Effector memory CD8-positive, alpha-beta T cell (primary cell): Measurements from ENCODE around the gene MYBPC1.

Experiments
- ATAC-seq: fragments of 150-1000 bp; cut with Tn5 transposase; replicated peaks from 2 replicates; pipeline ENCODE4 v1.10.0; 2021; ENCODE audit warnings: mild to moderate bottlenecking, moderate library complexity
- DNase-seq, 3 experiments: peaks; one replicate each; pipeline ENCODE4 v3.0.0; 2021
- H3K27ac Mint-ChIP-seq, 2 donors: one replicate each; pipeline ENCODE4 v1.8.0; 2022; ENCODE audit warnings: mild to moderate bottlenecking in 2 of 2, mixed read lengths in 2 of 2, moderate library complexity in 2 of 2
- H3K27me3 Mint-ChIP-seq, 2 donors: one replicate each; pipeline ENCODE4 v1.8.0; 2022; ENCODE audit warnings: mixed read lengths in 2 of 2
- H3K36me3 Mint-ChIP-seq: one replicate; pipeline ENCODE4 v1.8.0; 2022; ENCODE audit warnings: mild to moderate bottlenecking, moderate library complexity, mixed read lengths; ENCODE audit not compliant: insufficient read depth
- H3K4me1 Mint-ChIP-seq, 2 donors: one replicate each; pipeline ENCODE4 v1.8.0; 2022; ENCODE audit warnings: low read depth in 2 of 2, mixed read lengths in 2 of 2
- H3K4me3 Mint-ChIP-seq, 2 donors: one replicate each; pipeline ENCODE4 v1.8.0; 2022; ENCODE audit warnings: mild to moderate bottlenecking in 2 of 2, mixed read lengths in 2 of 2, moderate library complexity in 2 of 2
- H3K9me3 Mint-ChIP-seq, 2 donors: one replicate each; pipeline ENCODE4 v1.8.0; 2022; ENCODE audit warnings: mixed read lengths in 2 of 2

Gene MYBPC1

GRCh38 chr12:101582937-101583336 lies 11.8 kb upstream of the MYBPC1 start:
- peaks cover 45 to 51% of the 10 kb centered on the region in 2 donors for H3K27me3 Mint-ChIP-seq
- H3K4me1 Mint-ChIP-seq, result no peaks in the 10 kb centered on the region
- DNase-seq (no peak), ATAC-seq (no peak)
- H3K9me3 Mint-ChIP-seq, result no peaks in the 10 kb centered on the region
- no peak overlapping the region for H3K27ac Mint-ChIP-seq
- no peaks in the 10 kb centered on the region for H3K36me3 Mint-ChIP-seq
- H3K4me3 Mint-ChIP-seq, result no peak overlapping the region

GRCh38 chr12:101590383-101590782 lies 4.4 kb upstream of the MYBPC1 start:
- Mint-ChIP-seq H3K4me1 (no peaks in the 10 kb centered on the region), H3K27ac (no peak overlapping the region), H3K36me3 (no peaks in the 10 kb centered on the region), H3K4me3 (no peak overlapping the region), H3K27me3 (peaks cover 19 to 27% of the 10 kb centered on the region in 2 donors), H3K9me3 (no peaks in the 10 kb centered on the region)
- DNase-seq (no peak), ATAC-seq (no peak)

- no peak for ATAC-seq
- peaks cover 19 to 27% of the 10 kb centered on the region in 2 donors for H3K27me3 Mint-ChIP-seq
- no peak overlapping the region for H3K27ac Mint-ChIP-seq
- H3K4me1 Mint-ChIP-seq, result no peaks in the 10 kb centered on the region
- H3K9me3 Mint-ChIP-seq, result no peaks in the 10 kb centered on the region
- H3K36me3 Mint-ChIP-seq, result no peaks in the 10 kb centered on the region
- no peak overlapping the region for H3K4me3 Mint-ChIP-seq
- no peak for DNase-seq
Measured at GRCh38 chr12:101591781-101592180, 3.0 kb upstream of the MYBPC1 start.

DNA sequence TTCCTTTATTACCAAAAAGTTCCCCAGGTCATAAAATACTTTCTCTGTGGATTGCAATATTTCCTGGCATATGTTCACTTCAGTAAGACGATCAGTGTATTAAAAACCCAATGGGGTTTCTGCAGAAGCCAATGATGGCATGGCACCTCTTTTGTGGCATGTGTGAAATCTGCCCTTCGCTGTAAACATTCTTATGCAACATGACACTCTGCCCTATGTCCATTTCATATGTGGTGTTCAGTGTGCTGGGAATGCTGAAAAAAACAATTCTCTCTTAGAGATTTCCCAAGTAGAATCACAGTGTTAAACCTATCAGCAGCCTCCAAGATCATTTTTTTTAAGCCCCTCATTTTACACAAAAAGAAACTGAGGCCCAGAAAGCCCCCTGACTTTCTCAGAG lies 2.3 kb upstream of the MYBPC1 start:
- no peak overlapping the region for H3K27ac Mint-ChIP-seq
- H3K27me3 Mint-ChIP-seq, result peaks cover 18 to 25% of the 10 kb centered on the region in 2 donors
- no peaks in the 10 kb centered on the region for H3K4me1 Mint-ChIP-seq
- H3K36me3 Mint-ChIP-seq, result no peaks in the 10 kb centered on the region
- H3K9me3 Mint-ChIP-seq, result no peaks in the 10 kb centered on the region
- DNase-seq, result no peak
- no peak overlapping the region for H3K4me3 Mint-ChIP-seq
- ATAC-seq, result no peak

DNA sequence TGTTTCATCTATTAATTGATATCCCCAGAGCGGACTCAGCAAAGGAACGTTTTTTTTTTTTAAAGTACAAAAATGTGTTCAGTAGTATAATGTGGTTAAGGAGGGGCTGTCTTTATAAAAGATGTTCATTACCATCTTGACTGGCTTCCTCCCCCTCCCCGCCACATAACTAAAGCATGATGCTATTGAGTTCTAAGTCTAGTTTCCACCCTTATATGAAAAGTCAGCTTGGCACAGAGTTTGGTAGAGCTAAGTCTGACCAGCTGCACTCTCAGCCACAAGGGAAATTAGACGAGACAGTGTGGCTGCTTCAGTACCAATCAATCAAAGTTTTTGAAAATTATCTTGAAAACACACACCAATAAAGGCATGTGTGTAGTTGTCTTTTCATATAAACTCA lies 1.9 kb upstream of the MYBPC1 start:
- H3K36me3 Mint-ChIP-seq, result no peaks in the 10 kb centered on the region
- no peak for ATAC-seq

DNA sequence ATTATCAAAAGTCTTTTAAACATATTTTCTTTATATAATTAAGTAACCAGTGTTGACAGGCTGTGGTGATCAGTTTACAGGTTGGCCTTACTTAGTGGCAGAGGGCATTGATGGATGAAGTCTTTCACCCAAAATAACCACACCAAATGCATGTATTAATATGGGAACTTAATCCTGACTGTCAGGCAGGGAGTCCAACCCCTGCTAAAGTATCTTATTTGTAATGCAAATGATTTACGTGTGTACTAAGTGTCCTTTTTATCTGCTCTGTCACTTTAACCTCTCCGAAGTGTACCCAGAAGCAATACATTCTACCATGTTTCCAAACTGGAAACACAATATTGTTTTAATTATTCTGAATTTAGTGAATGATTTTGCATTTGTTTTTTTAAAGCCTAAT lies 1.4 kb downstream of the MYBPC1 start:
- Mint-ChIP-seq H3K4me1 (no peaks in the 10 kb centered on the region), H3K4me3 (no peak overlapping the region), H3K27me3 (peaks cover 8 to 12% of the 10 kb centered on the region in 2 donors), H3K9me3 (no peaks in the 10 kb centered on the region), H3K36me3 (no peaks in the 10 kb centered on the region), H3K27ac (no peak overlapping the region)
- ATAC-seq (no peak), DNase-seq (no peak)

More for the DNA sequence above, 1.9 kb upstream of the MYBPC1 start:
- no peak overlapping the region for H3K27ac Mint-ChIP-seq
- no peaks in the 10 kb centered on the region for H3K9me3 Mint-ChIP-seq
- DNase-seq, result no peak
- H3K4me3 Mint-ChIP-seq, result no peak overlapping the region
- no peaks in the 10 kb centered on the region for H3K4me1 Mint-ChIP-seq
- H3K27me3 Mint-ChIP-seq, result peaks cover 13 to 20% of the 10 kb centered on the region in 2 donors

GRCh38 chr12:101597164-101597563 lies 2.4 kb downstream of the MYBPC1 start:
- Mint-ChIP-seq H3K9me3 (no peaks in the 10 kb centered on the region), H3K4me1 (no peaks in the 10 kb centered on the region), H3K36me3 (no peaks in the 10 kb centered on the region), H3K27me3 (peaks cover 6 to 8% of the 10 kb centered on the region in 2 donors), H3K4me3 (no peak overlapping the region), H3K27ac (no peak overlapping the region)
- ATAC-seq (no peak), DNase-seq (no peak)

GRCh38 chr12:101598483-101598882 lies 3.7 kb downstream of the MYBPC1 start:
- H3K27me3 Mint-ChIP-seq, result peaks cover 0 to 8% of the 10 kb centered on the region in 2 donors
- no peaks in the 10 kb centered on the region for H3K4me1 Mint-ChIP-seq
- no peak for DNase-seq
- no peak for ATAC-seq
- no peaks in the 10 kb centered on the region for H3K36me3 Mint-ChIP-seq
- no peak overlapping the region for H3K4me3 Mint-ChIP-seq
- no peaks in the 10 kb centered on the region for H3K9me3 Mint-ChIP-seq
- H3K27ac Mint-ChIP-seq, result no peak overlapping the region

GRCh38 chr12:101599311-101599710 lies 4.5 kb downstream of the MYBPC1 start:
- Mint-ChIP-seq H3K4me1 (no peaks in the 10 kb centered on the region), H3K27ac (no peak overlapping the region), H3K9me3 (no peaks in the 10 kb centered on the region), H3K36me3 (no peaks in the 10 kb centered on the region), H3K27me3 (peaks cover 0 to 8% of the 10 kb centered on the region in 2 donors), H3K4me3 (no peak overlapping the region)
- ATAC-seq, result no peak
- no peak for DNase-seq

DNA sequence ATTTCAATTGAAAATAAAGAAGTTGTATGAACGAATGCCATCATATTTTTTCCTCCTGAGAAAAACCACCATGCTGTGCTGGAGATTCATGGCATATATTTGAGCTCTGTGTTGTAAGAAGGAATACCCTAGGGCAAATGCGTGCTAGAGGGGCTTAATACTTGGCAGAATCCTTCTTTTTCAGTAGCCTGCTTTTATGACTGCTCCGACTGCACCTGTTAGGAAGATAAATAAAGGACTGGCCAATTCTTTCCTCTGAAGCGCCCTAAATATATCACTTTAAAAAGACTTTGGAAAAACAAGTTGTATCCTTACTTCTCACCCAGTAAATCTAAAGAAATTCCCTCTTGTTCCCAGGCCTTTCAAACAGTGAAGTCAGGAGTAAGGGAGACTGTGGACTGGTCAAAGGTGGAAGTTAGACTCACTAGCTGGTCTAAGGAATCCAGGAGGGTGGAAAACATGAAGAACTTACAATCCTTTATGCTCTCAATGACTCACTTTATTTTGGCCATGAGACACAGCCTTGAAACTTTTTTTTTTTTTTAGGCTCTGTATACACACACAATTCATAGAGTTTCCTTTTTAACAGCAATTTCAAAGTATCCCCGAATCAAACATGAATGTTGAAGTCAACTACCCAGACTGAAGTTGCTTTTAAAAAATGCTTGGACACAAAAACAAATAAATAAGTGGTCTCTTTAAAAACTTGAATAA lies 5.2 kb downstream of the MYBPC1 start:
- ATAC-seq (no peak), DNase-seq (no peak)
- Mint-ChIP-seq H3K9me3 (no peaks in the 10 kb centered on the region), H3K4me1 (no peaks in the 10 kb centered on the region), H3K36me3 (no peaks in the 10 kb centered on the region), H3K27ac (no peak overlapping the region), H3K4me3 (no peak overlapping the region), H3K27me3 (peaks cover 0 to 1% of the 10 kb centered on the region in 2 donors)

GRCh38 chr12:101604132-101604531 lies 9.4 kb downstream of the MYBPC1 start:
- no peaks in the 10 kb centered on the region for H3K36me3 Mint-ChIP-seq
- no peaks in the 10 kb centered on the region for H3K9me3 Mint-ChIP-seq
- ATAC-seq, result no peak
- peaks cover 6 to 16% of the 10 kb centered on the region in 2 donors for H3K27me3 Mint-ChIP-seq
- no peak overlapping the region for H3K27ac Mint-ChIP-seq
- DNase-seq, result no peak
- no peaks in the 10 kb centered on the region for H3K4me1 Mint-ChIP-seq
- H3K4me3 Mint-ChIP-seq, result no peak overlapping the region

DNA sequence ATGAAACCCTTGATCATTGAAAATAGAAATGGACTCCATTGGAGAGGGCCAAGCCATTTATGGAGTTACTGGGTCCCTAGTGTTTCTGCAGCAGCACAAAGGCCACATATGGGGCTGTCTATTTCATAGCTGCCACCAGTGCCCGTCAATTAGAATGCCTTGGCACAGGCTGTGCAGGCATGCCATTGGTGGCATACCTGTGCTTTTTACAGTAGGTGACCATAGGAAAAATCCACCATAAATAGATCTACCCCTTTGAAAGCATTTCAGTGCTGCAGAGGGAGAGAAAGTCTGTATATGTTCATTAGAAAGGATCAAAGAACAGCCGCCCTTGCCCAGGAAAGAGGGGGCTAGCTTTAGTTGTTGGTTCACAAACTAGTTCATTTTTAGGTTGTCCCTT lies 13.1 kb downstream of the MYBPC1 start:
- Mint-ChIP-seq H3K4me3 (no peak overlapping the region), H3K9me3 (no peaks in the 10 kb centered on the region), H3K36me3 (no peaks in the 10 kb centered on the region), H3K4me1 (peaks cover 0 to 2% of the 10 kb centered on the region in 2 donors), H3K27me3 (peaks cover 11 to 39% of the 10 kb centered on the region in 2 donors), H3K27ac (no peak overlapping the region)
- DNase-seq (no peak), ATAC-seq (no peak)

DNA sequence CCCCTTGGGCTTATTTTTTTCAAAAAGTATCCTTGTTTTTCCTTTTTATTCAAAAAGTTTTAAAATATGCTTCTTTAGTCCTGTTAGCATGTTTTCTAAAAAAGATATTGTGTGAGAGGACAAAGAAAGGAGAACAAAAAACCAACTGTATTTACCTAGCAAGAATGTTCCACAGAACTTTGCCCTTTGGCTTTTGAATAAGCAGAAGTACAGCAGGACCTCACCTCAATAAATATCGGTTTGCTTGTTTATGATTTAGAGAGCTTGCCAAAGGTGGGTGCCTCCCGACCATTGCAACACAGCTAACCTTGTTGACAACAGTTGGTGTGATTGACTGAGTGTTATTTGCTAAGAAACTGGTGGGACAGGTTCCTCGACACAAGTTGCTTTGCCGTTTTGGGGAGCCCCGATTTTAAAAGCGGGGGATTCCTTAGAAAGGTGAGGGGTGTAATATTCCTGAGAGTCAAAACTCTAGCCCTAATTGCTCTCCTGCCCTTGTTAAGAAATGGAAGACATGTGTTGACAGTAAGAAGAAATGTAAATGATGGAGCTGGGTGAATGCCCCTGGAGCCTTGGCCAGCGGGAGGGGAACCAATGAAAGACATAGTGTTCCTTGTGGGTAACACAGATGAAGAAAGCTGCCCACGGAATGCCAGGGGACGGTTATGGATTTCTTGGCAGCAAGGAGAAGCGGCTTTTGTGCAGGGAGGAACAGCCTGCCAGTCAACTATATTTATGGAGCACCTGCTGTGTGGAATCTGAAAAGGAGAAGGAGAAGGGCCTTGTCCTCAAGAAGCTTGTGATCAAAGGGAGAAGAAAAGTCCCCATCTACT lies 13.7 kb downstream of the MYBPC1 start:
- Mint-ChIP-seq H3K4me3 (no peak overlapping the region), H3K36me3 (no peaks in the 10 kb centered on the region), H3K4me1 (peaks cover 0 to 2% of the 10 kb centered on the region in 2 donors), H3K9me3 (no peaks in the 10 kb centered on the region), H3K27ac (no peak overlapping the region), H3K27me3 (peaks cover 11 to 39% of the 10 kb centered on the region in 2 donors)
- DNase-seq (no peak), ATAC-seq (no peak)

DNA sequence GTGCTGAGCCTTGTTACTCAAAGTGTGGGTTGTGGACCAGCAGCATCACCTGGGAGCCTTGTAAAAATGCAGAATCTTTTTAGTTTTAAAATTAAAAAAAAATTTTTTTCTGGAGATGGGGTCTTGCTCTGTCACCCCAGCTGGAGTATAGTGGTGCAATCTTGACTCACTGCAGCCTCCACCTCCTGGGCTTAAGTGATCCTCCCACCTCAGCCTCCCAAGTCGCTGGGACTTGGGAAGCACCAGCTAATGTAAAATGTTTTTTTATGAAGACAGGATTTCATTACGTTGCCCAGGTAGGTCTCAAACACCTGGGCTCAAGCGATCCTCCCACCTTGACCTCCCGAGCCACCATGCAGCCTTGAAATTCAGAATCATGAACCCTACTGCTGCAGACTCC lies 14.4 kb downstream of the MYBPC1 start:
- Mint-ChIP-seq H3K9me3 (no peaks in the 10 kb centered on the region), H3K27ac (no peak overlapping the region), H3K4me1 (peaks cover 0 to 2% of the 10 kb centered on the region in 2 donors), H3K27me3 (peaks cover 11 to 39% of the 10 kb centered on the region in 2 donors), H3K4me3 (no peak overlapping the region), H3K36me3 (no peaks in the 10 kb centered on the region)
- no peak for ATAC-seq
- no peak for DNase-seq
